NCI-H524 treated with DMSO at 0.1 percent for 48 hours (cell line): ENCODE measurements around the gene TBXA2R.
"Not testable (repeated sequence)": the region's sequence is repeated elsewhere in the genome, so short reads cannot be mapped to it uniquely, and the experiment has no call there.

Source experiments
- DNase-seq: peaks from one replicate; lab custom pipeline; 2025; lab: John Stamatoyannopoulos, UW

The TBXA2R gene

DNA sequence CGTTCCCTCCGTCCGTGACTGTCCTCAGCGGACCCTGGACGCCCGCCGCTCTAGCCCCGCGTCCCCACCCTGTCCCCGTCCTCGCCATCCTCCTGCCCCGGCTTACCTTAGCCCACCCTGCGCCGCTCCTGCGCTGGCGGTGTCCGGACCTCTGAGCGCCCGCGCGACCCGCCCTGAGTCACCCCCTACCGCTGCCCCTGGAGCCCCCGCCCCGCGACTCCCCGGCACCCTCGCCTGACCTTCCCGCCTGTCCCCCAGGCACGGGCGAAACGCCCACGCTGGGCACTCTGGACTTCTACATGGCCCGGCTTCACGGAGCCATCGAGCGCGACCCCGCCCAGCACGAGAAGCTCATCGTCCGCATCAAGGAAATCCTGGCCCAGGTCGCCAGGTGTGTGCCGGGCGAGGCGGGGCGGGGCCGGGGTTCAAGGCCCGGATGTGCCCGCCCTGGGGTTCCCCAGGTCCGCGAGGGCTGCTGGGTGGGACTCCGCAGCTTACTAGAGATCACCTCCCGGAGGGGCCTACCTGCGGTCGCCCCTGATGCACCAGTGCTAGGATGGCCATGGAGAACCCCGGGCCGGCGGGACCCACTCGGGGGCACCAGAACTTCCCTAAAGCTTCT lies 28.8 kb downstream of the TBXA2R start:
- no peak for DNase-seq

DNA sequence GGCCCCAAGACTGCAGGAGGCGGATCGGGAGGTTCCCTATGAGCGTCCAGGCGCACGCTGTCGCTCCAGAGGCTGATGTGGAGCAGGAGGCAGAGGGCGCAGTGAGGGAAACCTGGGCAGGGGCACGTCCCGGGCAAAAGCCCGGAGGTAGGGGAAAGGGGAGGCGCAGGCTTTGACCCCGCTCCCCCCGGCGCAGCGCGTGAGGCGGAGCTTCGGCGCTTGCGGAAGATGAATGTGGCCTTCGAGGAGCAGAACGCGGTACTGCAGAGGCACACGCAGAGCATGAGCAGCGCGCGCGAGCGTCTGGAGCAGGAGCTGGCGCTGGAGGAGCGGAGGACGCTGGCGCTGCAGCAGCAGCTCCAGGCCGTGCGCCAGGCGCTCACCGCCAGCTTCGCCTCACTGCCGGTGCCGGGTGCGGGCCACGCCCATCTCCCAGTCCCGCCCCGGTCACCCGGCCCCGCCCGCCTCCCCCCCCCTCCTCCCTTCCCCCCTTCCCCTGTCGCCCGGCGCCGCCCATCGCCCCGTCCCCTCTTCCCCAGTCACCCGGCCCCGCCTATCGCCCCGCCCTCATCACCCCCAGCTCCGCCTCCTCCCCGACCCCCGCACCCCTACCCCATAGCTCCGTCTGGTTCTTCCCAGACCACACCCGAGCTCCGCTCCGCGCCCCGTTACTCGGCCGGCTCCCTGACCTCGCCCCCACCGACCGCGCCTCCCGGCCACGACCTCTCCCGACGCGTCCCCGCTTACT lies 29.8 kb downstream of the TBXA2R start:
- DNase-seq = no peak

DNA sequence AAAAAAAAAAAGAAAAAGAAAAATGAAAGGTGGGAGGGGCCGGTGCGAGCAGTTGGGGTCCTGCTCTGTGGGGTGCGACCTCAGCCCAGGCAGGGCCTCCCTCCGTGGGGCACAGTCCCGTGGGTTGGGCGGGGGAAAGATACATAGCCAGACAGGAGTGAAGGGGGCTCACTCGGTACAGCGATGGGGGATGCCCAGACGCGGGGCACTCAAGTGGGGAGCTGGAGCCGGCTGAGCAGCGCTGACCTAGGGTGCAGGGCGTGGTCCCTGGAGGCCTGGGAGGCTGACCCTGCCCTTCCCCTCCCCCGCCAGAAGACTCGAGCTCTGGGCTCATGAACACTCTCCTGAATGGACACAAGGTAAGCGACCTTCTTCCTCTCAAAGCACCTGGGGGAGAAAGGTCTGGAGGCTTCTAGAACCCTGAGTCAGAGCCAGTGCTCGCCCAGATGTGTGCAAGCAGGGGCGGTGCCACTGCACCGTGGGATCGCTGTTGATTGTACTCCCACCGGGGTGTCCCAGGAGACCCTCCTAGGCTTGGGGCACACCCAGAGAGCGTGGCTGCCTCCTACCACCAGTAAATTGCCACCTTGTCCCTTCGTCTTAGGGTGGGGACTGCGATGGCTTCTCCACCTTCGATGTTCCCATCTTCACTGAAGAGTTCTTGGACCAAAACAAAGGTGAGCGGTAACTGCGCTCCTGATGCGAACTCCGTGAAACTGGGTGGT lies 30.6 kb downstream of the TBXA2R start:
- no peak for DNase-seq

DNA sequence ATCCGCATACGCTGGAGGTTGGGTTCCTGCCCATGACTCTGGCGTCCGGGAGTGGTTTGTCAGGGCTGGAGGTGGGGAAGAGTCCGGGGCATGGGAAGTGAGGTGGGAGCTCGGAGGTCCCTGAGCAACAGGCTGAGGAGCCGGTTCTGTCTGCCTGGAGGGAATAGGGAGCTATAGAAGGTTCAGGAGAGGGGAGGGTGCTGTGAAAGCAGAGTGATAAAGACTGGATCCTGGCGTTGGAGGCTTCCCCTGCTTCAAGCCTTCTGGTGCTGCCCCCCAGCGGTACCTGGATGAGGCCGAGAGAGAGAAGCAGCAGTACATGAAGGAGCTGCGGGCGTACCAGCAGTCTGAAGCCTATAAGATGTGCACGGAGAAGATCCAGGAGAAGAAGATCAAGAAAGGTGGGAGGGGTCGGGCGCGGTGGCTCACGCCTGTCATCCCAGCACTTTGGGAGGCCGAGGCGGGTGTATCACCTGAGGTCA lies 31.4 kb downstream of the TBXA2R start:
- no peak for DNase-seq

DNA sequence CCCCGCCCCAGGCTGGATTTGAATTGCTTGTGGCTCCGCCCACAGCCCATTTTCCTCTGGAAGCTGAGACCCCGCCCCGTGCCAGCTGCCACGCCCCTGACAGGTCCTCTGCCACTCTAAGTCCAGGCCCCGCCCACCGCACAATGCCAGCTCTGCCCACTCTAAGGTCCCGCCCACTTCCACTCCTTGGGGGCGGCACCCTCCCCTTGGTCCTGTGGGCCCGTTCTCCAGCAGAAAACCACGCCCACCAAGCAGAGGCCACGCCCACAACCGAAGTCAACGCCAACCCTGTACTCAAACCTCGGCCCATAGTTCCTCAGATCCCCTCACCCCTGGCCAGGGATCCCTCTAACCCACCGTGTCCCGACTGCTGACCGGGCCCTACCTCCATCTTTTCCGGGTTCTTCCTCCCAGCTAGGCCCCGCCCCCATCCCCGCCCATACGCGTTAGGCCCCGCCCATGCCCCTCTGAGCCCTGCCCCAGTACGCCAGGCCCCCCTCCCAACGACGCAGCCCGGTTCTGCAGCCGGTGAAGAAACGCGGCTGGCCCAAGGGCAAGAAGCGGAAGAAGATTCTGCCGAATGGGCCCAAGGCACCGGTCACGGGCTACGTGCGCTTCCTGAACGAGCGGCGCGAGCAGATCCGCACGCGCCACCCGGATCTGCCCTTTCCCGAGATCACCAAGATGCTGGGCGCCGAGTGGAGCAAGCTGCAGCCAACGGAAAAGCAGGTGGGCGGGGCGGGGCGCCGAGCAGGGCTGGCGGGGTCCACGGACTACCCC lies 32.6 kb downstream of the TBXA2R start:
- no peak for DNase-seq

DNA sequence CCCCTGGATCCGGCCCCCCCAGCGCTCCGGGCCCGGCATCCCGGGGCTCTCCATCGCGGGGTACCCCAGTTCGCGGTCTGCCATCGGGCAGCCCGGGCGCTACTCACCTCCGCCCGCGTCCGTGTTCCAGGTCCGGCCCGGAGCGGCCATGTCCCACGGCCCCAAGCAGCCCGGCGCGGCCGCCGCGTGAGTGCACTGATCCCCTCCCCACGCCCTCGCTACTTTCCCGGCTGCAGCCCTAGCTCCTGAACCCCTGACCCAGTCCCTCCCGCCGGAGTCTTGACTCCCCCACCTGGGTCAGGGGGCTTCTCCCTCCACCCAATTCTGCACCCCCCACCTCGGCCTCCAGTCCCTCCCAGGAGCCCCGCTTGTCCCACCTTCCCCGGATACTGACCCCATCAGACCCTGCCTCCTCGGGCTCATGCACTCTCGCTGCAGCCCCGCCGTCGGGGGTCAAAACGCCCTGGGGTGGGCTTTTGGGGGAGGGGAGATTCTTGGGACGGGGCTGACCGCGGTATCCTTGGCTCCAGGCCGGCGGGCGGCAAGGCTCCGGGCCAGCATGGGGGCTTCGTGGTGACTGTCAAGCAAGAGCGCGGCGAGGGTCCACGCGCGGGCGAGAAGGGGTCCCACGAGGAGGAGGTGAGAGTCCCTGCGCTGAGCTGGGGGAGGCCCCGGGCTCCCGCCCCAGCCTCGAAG lies 33.4 kb downstream of the TBXA2R start:
- DNase-seq = no peak

DNA sequence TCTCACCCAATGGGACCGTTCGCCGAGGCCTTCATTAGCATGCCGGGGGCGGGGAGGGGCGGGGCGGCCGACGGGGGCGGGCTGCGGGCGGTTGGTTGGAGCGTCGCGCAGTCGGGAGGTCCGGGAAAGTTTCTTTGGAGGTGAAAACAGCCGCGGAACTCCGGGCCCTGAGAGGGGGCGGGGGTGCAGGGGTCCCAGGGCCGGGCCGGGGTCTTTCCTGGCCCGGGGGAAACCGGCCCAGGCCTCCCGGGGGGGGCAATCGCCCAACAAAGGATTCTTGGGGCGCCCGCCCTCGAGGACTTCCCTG lies 33.9 kb downstream of the TBXA2R start, which contains the start of gene HMG20B:
Gene HMG20B, plus strand, starts transcription at position 90 of the 307 bp plus-strand sequence. CDS start 366 bp downstream, outside the sequence.
- no peak for DNase-seq

DNA sequence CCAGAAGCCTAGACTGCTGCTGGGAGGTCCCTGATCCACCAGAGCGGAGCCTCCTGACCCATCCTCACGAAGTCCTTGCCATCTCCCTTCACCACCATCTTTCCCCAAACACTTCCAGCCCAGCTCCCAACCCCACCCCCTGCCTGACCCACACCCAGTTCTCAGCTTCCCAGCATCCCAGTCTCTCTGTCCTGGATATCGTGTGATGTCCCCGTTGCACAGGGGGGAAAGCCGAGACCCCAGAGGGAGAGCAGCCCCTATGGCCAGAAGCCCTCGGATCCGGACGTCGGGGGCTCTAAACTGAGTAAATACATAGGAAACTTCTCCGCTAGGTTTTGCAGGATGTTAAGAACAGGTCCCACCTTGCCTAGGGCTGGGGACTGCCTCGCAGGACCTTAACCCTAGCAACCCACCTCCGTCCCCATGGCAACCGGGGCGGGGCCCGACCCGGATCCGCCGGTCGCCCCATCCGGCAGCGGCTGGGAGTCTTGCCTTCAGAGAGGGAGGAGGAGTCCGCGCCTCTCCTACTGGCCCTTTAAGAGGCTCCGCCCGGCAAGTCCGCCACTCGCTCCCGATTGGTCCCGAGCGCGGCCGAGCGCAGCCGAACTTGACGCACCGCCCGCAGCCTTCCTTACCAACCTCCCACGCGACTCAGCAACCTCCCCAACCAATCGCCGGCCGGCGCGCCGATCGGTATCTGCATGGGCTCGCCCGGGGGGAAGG lies 34.4 kb downstream of the TBXA2R start:
- DNase-seq = peak; percentile 98

DNA sequence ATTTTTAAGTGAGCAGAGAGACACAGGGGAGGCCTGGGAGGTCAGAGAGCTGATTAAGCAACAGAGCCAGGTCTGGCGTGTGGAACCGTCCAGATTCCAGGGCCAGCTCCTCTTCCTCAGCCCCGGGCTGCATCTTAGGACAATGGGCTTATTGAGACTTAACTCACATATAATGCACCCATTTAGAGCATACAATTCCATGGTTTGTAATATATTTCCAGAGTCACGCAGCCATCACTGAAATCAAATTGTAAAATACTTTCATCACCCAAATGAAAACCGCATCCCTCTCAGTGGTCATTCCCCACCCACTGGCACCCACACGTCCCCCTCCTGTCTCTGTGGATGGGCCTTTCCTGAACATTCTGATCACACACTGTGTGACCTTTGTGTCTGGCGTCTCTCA lies 36.1 kb downstream of the TBXA2R start:
- DNase-seq = no peak

DNA sequence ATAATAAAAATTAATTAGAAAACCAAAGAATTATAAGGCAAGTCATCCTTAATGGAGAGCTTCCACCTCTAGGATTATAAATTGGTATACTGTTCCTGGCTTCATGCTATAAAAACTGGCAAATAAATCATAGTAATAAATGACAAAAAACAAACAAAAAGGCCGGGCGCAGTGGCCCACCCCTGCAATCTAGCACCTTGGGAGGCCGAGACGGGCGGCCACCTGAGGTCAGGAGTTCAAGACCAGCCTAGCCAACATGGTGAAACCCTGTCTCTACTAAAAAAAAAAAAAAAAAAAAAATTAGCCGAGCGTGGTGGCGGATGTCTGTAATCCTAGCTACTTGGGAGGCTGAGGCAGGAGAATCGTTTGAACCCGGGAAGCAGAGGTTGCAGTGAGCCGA lies 36.6 kb downstream of the TBXA2R start:
- not testable (repeated sequence) for DNase-seq

DNA sequence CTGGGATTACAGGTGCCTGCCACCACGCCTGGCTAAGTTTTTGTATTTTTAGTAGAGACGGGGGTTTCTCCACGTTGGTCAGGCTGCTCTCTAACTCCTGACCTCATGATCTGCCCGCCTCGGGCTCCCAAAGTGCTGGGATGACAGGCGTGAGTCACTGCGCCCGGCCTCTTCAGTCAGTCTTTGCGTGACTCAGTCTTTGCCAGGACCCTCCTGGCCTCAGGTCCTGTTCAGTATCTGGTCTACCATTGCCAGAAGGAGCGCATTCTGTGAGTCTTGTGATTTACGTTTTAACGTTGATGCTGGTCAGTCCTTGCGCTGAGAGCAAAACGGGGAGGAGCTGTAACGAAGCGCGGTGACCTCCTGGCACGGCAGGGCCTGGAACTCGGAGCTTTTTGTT lies 41.5 kb downstream of the TBXA2R start:
- no peak for DNase-seq

DNA sequence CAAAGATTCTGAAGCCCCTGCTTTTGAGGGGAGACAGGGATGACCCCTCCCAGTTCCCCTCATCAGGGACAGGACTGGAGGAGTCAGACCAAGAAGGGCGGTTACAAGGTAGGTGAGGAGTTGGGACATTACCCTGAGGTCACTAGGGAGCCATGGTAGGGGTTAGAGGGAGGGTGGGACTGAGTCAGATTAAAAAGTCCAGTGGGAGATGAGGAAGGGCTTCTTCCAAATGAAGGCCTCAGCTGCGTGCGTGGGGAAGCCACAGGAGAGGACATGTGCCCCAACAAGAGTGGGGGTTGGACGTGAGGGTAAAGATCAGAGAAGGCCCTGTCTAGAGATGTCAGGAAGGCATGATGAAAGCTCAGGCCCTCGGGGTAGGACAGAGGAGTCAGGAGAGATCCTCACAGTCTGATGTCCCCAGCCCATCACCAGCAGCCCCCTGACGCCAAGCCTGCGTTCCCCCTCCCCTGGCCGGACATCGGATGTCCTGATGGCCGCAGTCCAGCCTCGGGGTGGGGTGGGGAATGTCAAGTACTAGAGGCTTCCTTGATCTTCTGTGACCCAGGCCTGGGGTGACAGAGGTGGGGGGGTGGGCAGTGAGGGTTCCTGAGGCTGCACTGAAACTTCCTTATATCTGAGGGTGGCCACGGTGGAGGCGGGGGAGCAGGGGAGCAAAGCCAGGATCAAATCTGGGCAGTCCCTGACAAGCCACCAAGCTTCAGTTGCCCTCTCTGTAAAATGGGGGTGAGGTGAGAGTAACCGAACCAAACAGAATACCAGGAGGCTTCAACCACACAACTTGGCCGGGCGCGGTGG lies 42.8 kb downstream of the TBXA2R start:
- DNase-seq = no peak

DNA sequence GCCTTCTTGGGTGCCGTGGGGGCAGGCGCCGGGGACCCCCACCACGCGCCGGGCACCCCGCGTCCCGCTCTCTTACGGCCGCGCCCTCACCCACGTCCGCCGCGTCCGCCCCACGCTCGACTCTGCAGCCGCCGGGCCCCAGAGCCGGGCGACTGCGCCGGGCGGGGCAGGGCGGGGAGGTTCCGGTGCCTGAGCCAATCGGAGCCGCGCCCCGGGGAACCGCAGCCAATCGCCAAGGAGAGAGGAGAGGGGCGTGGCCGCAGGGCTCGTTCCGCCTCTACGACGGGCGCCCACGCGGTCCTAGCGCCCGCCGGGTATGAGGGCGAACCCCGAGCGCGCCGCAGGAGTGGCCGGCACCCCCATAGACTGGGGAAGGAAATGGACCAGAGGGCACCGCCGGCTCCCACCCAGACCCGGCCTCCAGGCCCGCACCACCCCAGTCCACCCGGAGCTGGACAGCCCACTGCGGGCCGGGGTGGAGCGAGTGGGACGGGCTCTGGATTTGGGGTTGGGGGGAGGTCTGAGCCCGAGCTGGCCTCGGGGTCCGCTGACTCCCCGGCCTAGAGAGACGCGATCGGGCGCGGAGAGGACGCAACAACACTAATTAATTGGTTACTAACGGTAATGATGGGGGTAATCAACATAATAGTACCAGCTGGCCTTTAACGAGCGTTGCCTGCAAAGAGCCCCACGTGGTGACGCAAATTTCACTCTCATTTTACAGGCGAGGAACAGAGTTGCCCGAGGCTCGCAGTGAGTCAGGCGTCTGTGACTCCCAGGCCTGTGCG lies 49.0 kb downstream of the TBXA2R start, which contains the start of gene MFSD12:
Gene MFSD12, minus strand, starts transcription at position 126 of the 788 bp plus-strand sequence. CDS start 183 bp downstream, outside the sequence.
- DNase-seq = peak; percentile 68

DNA sequence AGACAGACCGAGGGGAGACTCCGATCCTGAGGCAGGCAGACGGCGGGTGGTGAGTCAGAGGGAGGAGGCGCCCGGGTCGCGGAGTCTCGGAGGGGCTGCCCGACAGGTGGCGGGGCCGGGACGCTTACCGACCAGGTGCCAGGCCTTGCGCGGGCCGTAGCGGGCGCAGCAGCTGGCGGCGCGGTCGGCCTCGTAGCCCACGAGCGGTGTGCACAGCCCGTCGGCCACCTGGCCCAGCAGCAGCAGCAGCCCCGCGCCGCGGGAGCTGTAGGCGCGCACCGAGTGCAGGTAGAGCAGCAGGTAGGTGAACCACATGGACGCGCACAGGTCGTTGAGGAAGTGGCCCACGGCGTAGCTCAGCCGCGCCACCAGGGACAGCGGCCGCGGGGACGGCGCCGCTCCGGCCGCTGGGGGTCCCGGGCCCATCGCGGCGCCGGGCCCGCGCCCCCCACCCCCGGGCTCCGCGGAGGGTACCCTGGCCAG lies 49.7 kb downstream of the TBXA2R start:
- no peak for DNase-seq

DNA sequence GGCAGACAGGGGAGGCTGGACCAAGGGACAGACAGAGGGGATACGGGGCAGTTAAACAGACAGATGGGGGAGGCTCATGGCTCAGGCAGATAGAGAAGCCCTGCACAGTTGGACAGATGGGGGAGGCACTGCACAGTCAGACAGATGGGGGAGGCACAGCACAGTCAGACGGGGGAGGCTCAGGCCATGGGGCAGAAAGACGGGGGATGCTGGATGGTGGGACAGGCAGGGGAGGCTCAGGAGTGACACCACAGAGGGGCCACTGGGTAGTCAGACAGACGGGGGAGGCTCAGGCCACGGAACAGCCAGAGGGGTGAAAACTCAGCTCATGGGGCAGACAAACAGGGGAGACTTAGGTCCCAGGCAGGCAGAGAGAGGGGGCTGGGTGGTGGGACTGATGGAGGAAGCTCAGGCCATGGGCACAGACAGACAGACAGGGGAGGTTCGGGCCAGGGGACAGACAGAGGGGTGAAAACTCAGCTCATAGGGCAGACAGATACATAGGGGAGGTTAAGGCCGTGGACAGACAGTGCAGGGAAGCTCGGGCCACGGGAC lies 50.2 kb downstream of the TBXA2R start:
- no peak for DNase-seq

DNA sequence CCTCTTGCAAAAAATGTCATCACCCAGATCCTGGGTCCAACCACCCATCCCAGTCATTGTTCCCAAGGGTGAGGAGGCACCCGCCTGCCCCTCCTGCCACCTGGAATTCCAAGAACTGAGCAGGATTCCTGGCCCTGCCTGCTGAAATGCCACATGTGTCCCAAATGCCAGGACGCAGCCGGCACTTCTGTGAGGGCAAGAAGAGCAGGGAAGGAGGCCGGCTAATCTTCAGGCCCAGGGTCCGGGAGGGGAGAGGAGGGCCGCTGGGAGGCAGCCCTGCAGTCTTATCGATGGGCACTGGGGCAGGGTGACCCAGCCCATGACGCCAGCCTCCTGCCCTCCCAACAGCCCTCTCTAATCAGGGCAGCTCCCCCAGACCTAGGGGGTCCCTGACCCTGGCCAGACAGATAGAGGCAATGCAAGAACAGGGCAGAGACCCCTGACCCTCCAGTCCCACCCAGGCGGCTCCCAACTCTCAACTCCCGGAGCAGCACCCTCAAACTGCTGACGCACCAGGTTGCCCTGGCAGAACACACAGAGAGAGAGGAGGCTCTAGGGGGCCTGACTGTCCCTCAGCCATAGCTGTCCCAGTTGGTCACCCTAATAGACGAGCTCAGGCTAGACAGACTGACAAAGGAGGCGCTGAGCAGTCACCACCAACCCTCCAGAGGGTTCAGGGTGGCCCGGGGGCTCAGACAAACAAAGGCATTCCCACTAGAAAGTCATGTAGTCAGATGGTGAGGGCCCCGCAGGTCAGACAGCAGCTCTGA lies 50.8 kb downstream of the TBXA2R start:
- no peak for DNase-seq

DNA sequence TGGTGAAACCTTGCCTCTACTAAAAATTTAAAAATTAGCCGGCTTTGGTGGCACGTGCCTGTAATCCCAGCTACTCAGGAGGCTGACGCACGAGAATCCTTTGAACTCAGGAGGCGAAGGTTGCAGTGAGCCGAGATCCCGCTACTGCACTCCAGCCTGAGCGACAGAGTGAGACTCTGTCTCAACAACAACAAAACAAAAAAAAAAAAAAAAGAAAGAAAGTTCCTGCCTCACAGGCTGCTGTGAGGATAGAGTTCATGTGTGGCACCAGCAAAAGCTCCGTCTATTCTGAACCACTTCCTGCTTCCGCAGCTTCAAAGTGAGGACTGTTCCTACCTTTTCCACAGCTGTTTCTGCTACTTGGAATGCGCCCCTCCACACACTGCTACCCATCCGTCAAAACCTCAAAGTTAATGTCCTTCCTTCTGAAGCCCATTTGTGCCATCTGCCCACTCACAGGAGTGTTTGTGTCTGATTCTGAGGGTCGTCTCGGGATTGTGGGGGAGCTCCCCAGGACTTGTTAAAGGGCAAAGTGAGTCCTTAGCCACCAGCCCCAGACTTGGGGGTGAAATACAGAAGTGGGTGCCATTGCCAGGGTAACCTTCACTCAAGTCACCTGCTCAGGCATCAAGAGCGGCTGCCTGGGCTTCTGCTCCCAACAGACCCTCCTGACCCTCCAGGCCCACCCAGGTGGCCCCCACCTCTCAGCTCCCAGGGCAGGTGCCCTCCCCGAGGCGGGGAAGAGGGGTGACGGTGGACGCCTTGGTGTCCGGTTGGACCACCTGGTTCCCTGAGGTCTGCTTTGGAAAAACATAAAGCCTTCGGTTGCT lies 52.2 kb downstream of the TBXA2R start:
- no peak for DNase-seq
